GM23338 (cell line): Measurements from ENCODE around the gene SERPINI2. TPM values are rescaled to one million over a fixed set of nuclear protein-coding genes. Genes with fewer than 3 reads are reported as not detected.

Experiments
- ATAC-seq: fragments of 200-7000 bp; cut with Tn5 transposase; 3 replicates; pipeline ENCODE4 v1.9.1; 2020
- DNase-seq: peaks from one replicate; pipeline ENCODE4 v3.0.0-alpha.2; 2015; ENCODE audit warnings: low spot score
- H2AFZ ChIP-seq: fragments of 200-600 bp; sonication (generic); 2 replicates; pipeline ENCODE4 v1.8.0; 2016; ENCODE audit warnings: antibody characterized with exemption, mild to moderate bottlenecking, moderate library complexity
- H3F3A ChIP-seq: fragments of 200-600 bp; sonication (generic); replicated peaks from 2 replicates; pipeline ENCODE4 v1.8.0; 2017; ENCODE audit warnings: antibody characterized with exemption, mixed run types, low read depth
- H3K27ac ChIP-seq: fragments of 200-600 bp; sonication (generic); 2 replicates; pipeline ENCODE4 v1.6.1; 2016; ENCODE audit warnings: low read depth
- H3K27me3 ChIP-seq: fragments of 200-600 bp; sonication (generic); 2 replicates; pipeline ENCODE4 v1.8.0; 2016; ENCODE audit warnings: mild to moderate bottlenecking, mixed run types, moderate library complexity; ENCODE audit not compliant: insufficient read depth
- H3K36me3 ChIP-seq: fragments of 200-600 bp; sonication (generic); 2 replicates; pipeline ENCODE4 v1.8.0; 2016; ENCODE audit warnings: mild to moderate bottlenecking; ENCODE audit not compliant: insufficient read depth
- H3K4me1 ChIP-seq: fragments of 200-600 bp; sonication (generic); 2 replicates; pipeline ENCODE4 v1.8.0; 2016; ENCODE audit warnings: mild to moderate bottlenecking, moderate library complexity; ENCODE audit not compliant: insufficient read depth
- H3K4me2 ChIP-seq: fragments of 200-600 bp; sonication (generic); 2 replicates; pipeline ENCODE4 v1.7.1; 2017; ENCODE audit warnings: mixed run types
- H3K4me3 ChIP-seq: fragments of 200-600 bp; sonication (generic); 2 replicates; pipeline ENCODE4 v1.6.1; 2016; ENCODE audit warnings: mixed run types
- H3K79me2 ChIP-seq: fragments of 200-600 bp; sonication (generic); replicated peaks from 2 replicates; pipeline ENCODE4 v1.8.0; 2017; ENCODE audit warnings: mild to moderate bottlenecking; ENCODE audit not compliant: insufficient read depth
- H3K9me2 ChIP-seq: fragments of 200-600 bp; sonication (generic); 2 replicates; pipeline ENCODE4 v1.8.0; 2017; ENCODE audit not compliant: insufficient read depth
- H4K20me1 ChIP-seq: fragments of 200-600 bp; sonication (generic); replicated peaks from 2 replicates; pipeline ENCODE4 v1.8.0; 2017; ENCODE audit warnings: mild to moderate bottlenecking; ENCODE audit not compliant: insufficient read depth
- H3K27ac Mint-ChIP-seq: 2 replicates; pipeline ENCODE4 v1.8.0; 2020; ENCODE audit warnings: inconsistent platforms, mild to moderate bottlenecking, moderate library complexity, mixed read lengths
- H3K27me3 Mint-ChIP-seq: 3 replicates; pipeline ENCODE4 v1.8.0; 2022; ENCODE audit warnings: low read depth, mild to moderate bottlenecking, moderate library complexity, mixed read lengths, inconsistent platforms; ENCODE audit not compliant: insufficient read depth, poor library complexity
- H3K36me3 Mint-ChIP-seq: 3 replicates; pipeline ENCODE4 v1.8.0; 2021; ENCODE audit warnings: low read depth, mild to moderate bottlenecking, inconsistent platforms, moderate library complexity, mixed read lengths
- H3K4me1 Mint-ChIP-seq: 3 replicates; pipeline ENCODE4 v1.8.0; 2020; ENCODE audit warnings: mild to moderate bottlenecking, inconsistent platforms, mixed read lengths
- H3K4me3 Mint-ChIP-seq: 3 replicates; pipeline ENCODE4 v1.8.0; 2021; ENCODE audit warnings: moderate library complexity, mild to moderate bottlenecking, inconsistent platforms, mixed read lengths
- H3K9me3 Mint-ChIP-seq: 3 replicates; pipeline ENCODE4 v1.8.0; 2020; ENCODE audit warnings: moderate library complexity, mild to moderate bottlenecking, inconsistent platforms, mixed read lengths
- EZH2phosphoT487 ChIP-seq: fragments of 200-600 bp; sonication (generic); IDR thresholded peaks from one replicate; pipeline ENCODE4 v1.8.1; 2018; ENCODE audit warnings: antibody characterized with exemption; ENCODE audit not compliant: unreplicated experiment
- STAT1 ChIP-seq: IDR thresholded peaks from one replicate; pipeline ENCODE4 v1.6.1; 2016; ENCODE audit warnings: antibody characterized with exemption; ENCODE audit not compliant: unreplicated experiment
- ZNF331 ChIP-seq: fragments of 250-450 bp; sonication (Bioruptor Pico); IDR thresholded peaks from 2 replicates; pipeline ENCODE4 v1.5.0; 2020; ENCODE audit warnings: low read depth, mild to moderate bottlenecking, moderate library complexity
- polyA plus RNA-seq: library from polyadenylated mRNA; unstranded; fragments of >200 nt; fragmentation: Nextera tagmentation; extraction: Ambion mirVana; gene quantifications from 2 replicates; pipeline ENCODE4 v1.2.1, GENCODE V29; 2016
- total RNA-seq: library from RNA; depleted of rRNA; stranded (reverse); fragments of >200 nt; shearing (Covaris generic); gene quantifications from 2 replicates; pipeline ENCODE4 v1.2.3, GENCODE V29; 2014
- TF ChIP-seq, protein P1 (sequence below): IDR thresholded peaks from 2 replicates; pipeline ENCODE4 v1.6.1; 2016; ENCODE audit warnings: antibody characterized with exemption
- TF ChIP-seq, protein P2 (sequence below): fragments of 250-450 bp; sonication (Bioruptor Pico); IDR thresholded peaks from 2 replicates; pipeline ENCODE4 v1.5.0; 2020; ENCODE audit warnings: mild to moderate bottlenecking, moderate library complexity
- TF ChIP-seq, protein P3 (sequence below): IDR thresholded peaks from one replicate; pipeline ENCODE4 v1.6.1; 2018; ENCODE audit warnings: antibody characterized with exemption; ENCODE audit not compliant: unreplicated experiment

SERPINI2 gene
- total and polyA plus RNA-seq, 2 experiments from 2014 or later: 0.68 to 2.5 TPM

DNA sequence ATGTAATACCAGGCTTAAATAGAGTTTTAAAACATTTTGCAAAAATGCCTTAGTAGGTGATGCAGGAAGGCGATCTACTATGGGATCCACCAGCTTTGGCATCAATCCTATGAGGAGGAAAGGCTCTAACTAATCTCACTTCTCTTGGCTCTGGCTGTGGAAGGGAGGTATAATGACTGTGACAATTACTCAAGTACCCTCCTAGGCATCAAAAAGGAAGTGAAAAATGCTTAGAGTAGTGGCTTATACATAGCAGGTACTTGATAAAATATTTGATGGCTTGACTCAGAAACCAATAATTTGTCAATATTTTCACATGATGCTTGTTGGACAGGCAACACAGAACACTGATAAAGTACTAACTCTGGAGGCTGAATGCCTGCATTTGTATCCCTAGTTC lies 34.1 kb upstream of the SERPINI2 start:
- H3K9me3 Mint-ChIP-seq: peaks cover 3% of the 10 kb centered on the region; the same call in 1 of the 3 replicates
- no peak overlapping the region for H3K4me3 ChIP-seq

More for the DNA sequence above, 34.1 kb upstream of the SERPINI2 start:
- H3K36me3 ChIP-seq: no peaks in the 10 kb centered on the region
- no peak overlapping the region for H2AFZ ChIP-seq
- Mint-ChIP-seq H3K4me3 (no peak overlapping the region), H3K27ac (no peak overlapping the region), H3K4me1 (no peaks in the 10 kb centered on the region), H3K36me3 (no peaks in the 10 kb centered on the region), H3K27me3 (peaks cover 2% of the 10 kb centered on the region)
- H3K4me1 ChIP-seq: no peaks in the 10 kb centered on the region
- no peak overlapping the region for H3K4me2 ChIP-seq
- no peak for TF ChIP-seq ZNF331 (CRISPR knock-in tag)
- TF ChIP-seq, protein P1, sequence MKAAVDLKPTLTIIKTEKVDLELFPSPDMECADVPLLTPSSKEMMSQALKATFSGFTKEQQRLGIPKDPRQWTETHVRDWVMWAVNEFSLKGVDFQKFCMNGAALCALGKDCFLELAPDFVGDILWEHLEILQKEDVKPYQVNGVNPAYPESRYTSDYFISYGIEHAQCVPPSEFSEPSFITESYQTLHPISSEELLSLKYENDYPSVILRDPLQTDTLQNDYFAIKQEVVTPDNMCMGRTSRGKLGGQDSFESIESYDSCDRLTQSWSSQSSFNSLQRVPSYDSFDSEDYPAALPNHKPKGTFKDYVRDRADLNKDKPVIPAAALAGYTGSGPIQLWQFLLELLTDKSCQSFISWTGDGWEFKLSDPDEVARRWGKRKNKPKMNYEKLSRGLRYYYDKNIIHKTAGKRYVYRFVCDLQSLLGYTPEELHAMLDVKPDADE: no peak
- TF ChIP-seq, protein P2, sequence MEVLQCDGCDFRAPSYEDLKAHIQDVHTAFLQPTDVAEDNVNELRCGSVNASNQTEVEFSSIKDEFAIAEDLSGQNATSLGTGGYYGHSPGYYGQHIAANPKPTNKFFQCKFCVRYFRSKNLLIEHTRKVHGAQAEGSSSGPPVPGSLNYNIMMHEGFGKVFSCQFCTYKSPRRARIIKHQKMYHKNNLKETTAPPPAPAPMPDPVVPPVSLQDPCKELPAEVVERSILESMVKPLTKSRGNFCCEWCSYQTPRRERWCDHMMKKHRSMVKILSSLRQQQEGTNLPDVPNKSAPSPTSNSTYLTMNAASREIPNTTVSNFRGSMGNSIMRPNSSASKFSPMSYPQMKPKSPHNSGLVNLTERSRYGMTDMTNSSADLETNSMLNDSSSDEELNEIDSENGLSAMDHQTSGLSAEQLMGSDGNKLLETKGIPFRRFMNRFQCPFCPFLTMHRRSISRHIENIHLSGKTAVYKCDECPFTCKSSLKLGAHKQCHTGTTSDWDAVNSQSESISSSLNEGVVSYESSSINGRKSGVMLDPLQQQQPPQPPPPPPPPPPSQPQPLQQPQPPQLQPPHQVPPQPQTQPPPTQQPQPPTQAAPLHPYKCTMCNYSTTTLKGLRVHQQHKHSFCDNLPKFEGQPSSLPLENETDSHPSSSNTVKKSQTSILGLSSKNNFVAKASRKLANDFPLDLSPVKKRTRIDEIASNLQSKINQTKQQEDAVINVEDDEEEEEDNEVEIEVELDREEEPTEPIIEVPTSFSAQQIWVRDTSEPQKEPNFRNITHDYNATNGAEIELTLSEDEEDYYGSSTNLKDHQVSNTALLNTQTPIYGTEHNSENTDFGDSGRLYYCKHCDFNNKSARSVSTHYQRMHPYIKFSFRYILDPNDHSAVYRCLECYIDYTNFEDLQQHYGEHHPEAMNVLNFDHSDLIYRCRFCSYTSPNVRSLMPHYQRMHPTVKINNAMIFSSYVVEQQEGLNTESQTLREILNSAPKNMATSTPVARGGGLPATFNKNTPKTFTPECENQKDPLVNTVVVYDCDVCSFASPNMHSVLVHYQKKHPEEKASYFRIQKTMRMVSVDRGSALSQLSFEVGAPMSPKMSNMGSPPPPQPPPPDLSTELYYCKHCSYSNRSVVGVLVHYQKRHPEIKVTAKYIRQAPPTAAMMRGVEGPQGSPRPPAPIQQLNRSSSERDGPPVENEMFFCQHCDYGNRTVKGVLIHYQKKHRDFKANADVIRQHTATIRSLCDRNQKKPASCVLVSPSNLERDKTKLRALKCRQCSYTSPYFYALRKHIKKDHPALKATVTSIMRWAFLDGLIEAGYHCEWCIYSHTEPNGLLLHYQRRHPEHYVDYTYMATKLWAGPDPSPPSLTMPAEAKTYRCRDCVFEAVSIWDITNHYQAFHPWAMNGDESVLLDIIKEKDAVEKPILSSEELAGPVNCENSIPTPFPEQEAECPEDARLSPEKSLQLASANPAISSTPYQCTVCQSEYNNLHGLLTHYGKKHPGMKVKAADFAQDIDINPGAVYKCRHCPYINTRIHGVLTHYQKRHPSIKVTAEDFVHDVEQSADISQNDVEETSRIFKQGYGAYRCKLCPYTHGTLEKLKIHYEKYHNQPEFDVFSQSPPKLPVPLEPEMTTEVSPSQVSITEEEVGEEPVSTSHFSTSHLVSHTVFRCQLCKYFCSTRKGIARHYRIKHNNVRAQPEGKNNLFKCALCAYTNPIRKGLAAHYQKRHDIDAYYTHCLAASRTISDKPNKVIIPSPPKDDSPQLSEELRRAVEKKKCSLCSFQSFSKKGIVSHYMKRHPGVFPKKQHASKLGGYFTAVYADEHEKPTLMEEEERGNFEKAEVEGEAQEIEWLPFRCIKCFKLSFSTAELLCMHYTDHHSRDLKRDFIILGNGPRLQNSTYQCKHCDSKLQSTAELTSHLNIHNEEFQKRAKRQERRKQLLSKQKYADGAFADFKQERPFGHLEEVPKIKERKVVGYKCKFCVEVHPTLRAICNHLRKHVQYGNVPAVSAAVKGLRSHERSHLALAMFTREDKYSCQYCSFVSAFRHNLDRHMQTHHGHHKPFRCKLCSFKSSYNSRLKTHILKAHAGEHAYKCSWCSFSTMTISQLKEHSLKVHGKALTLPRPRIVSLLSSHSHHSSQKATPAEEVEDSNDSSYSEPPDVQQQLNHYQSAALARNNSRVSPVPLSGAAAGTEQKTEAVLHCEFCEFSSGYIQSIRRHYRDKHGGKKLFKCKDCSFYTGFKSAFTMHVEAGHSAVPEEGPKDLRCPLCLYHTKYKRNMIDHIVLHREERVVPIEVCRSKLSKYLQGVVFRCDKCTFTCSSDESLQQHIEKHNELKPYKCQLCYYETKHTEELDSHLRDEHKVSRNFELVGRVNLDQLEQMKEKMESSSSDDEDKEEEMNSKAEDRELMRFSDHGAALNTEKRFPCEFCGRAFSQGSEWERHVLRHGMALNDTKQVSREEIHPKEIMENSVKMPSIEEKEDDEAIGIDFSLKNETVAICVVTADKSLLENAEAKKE: no peak
- TF ChIP-seq, protein P3, sequence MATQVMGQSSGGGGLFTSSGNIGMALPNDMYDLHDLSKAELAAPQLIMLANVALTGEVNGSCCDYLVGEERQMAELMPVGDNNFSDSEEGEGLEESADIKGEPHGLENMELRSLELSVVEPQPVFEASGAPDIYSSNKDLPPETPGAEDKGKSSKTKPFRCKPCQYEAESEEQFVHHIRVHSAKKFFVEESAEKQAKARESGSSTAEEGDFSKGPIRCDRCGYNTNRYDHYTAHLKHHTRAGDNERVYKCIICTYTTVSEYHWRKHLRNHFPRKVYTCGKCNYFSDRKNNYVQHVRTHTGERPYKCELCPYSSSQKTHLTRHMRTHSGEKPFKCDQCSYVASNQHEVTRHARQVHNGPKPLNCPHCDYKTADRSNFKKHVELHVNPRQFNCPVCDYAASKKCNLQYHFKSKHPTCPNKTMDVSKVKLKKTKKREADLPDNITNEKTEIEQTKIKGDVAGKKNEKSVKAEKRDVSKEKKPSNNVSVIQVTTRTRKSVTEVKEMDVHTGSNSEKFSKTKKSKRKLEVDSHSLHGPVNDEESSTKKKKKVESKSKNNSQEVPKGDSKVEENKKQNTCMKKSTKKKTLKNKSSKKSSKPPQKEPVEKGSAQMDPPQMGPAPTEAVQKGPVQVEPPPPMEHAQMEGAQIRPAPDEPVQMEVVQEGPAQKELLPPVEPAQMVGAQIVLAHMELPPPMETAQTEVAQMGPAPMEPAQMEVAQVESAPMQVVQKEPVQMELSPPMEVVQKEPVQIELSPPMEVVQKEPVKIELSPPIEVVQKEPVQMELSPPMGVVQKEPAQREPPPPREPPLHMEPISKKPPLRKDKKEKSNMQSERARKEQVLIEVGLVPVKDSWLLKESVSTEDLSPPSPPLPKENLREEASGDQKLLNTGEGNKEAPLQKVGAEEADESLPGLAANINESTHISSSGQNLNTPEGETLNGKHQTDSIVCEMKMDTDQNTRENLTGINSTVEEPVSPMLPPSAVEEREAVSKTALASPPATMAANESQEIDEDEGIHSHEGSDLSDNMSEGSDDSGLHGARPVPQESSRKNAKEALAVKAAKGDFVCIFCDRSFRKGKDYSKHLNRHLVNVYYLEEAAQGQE: no peak
- no peak for TF ChIP-seq EZH2phosphoT487
- no peak for TF ChIP-seq STAT1
- no peak for DNase-seq
- H3K79me2 ChIP-seq: no peaks in the 10 kb centered on the region
- H4K20me1 ChIP-seq: no peaks in the 10 kb centered on the region
- no peaks in the 10 kb centered on the region for H3K27me3 ChIP-seq
- H3K27ac ChIP-seq: no peak overlapping the region
- H3K9me2 ChIP-seq: 0 out of 2 replicates have a peak, but pooled peaks cover 4% of the 10 kb centered on the region
- no peaks in the 10 kb centered on the region for H3F3A ChIP-seq
- no peak for ATAC-seq
